K562 (cell line): ENCODE data around the gene PITPNC1. TPM values are rescaled to one million over a fixed set of nuclear protein-coding genes. Genes with fewer than 3 reads are reported as not detected.

Experiments used
- ATAC-seq: fragments of 200-7000 bp; cut with Tn5 transposase; 3 replicates; pipeline ENCODE4 v1.9.1; 2020; ENCODE audit warnings: moderate library complexity
- BruUV-seq: library from RNA; stranded (reverse); fragments of 400-500 nt; replicated peaks from 2 replicates; lab custom pipeline; 2021; lab: Mats Ljungman, UMichigan
- CTCF ChIA-PET: fragments of 300-600 bp; formaldehyde crosslinking; extraction: SDS; loops from one replicate; lab custom pipeline; 2021; ENCODE audit warnings: low intra/inter-chr PET ratio; lab: Yijun Ruan, JAX
- POLR2A ChIA-PET: fragments of 300-600, 350-650 bp; sonication (Branson Sonifier 250); formaldehyde crosslinking; extraction: SDS; loops from one replicate; lab custom pipeline; 2021; ENCODE audit warnings: antibody characterized with exemption, inconsistent platforms; lab: Yijun Ruan, JAX
- DNase-seq, 4 experiments: peaks; one replicate each; pipeline versions ENCODE4 v3.0.0 to v3.0.0-alpha.2; 2011 to 2018; ENCODE audit warnings: low spot score in 3 of 4, mixed read lengths in 3 of 4; ENCODE audit errors: extremely low read depth in 1 of 4
- FAIRE-seq: peaks from 2 replicates; lab custom pipeline; 2011; peaks lifted over from hg19 to GRCh38; lab: Jason Lieb, UNC
- H2AFZ ChIP-seq: 2 replicates; pipeline ENCODE4 v1.6.0; 2011; ENCODE audit warnings: low read depth, low read length, control low read depth, inconsistent platforms
- H3K27ac ChIP-seq: fragments of 200-600 bp; 3 replicates; pipeline ENCODE4 v1.8.0; 2011; ENCODE audit warnings: low read depth, mild to moderate bottlenecking, control low read depth, inconsistent platforms, low read length, moderate library complexity, mixed read lengths; ENCODE audit errors: extremely low read depth
- H3K27me3 ChIP-seq, 2 experiments: fragments of 300-600 bp in 1 of 2; 2 replicates in 1 of 2; 3 replicates in 1 of 2; pipeline versions ENCODE4 v1.6.0 to v1.8.0; 2011; ENCODE audit warnings: inconsistent platforms in 2 of 2, low read length in 2 of 2, mild to moderate bottlenecking in 1 of 2, mixed read lengths in 1 of 2, moderate library complexity in 1 of 2; ENCODE audit not compliant: control insufficient read depth in 2 of 2, insufficient read depth in 2 of 2
- H3K36me3 ChIP-seq: fragments of 300-600 bp; 3 replicates; pipeline ENCODE4 v1.8.0; 2011; ENCODE audit warnings: mild to moderate bottlenecking, low read length, inconsistent platforms; ENCODE audit not compliant: control insufficient read depth, insufficient read depth
- H3K4me1 ChIP-seq, 2 experiments: fragments of 200-600 bp in 1 of 2; replicated peaks in 1 of 2; 2 replicates in 1 of 2; 3 replicates in 1 of 2; pipeline versions ENCODE4 v1.5.1 to v1.8.0; 2011; ENCODE audit warnings: inconsistent platforms in 2 of 2, low read length in 2 of 2, mild to moderate bottlenecking in 1 of 2, mixed read lengths in 1 of 2, moderate library complexity in 1 of 2; ENCODE audit not compliant: control insufficient read depth in 2 of 2, insufficient read depth in 2 of 2
- H3K4me2 ChIP-seq: 2 replicates; pipeline ENCODE4 v1.6.1; 2011; ENCODE audit warnings: low read length, control low read depth, inconsistent platforms, mixed read lengths; ENCODE audit not compliant: insufficient read depth
- H3K4me3 ChIP-seq: fragments of 200-600 bp; sonication (generic), shearing (Covaris generic); 2 replicates; pipeline ENCODE4 v1.5.1; 2016; ENCODE audit warnings: control low read depth, inconsistent platforms
- H3K79me2 ChIP-seq: fragments of 200-600 bp; 3 replicates; pipeline ENCODE4 v1.8.0; 2011; ENCODE audit warnings: low read length, inconsistent platforms; ENCODE audit not compliant: control insufficient read depth, insufficient read depth
- H3K9ac ChIP-seq, 2 experiments: 2 replicates each; pipeline versions ENCODE4 v1.6.0 to v1.6.1; 2011; ENCODE audit warnings: low read depth in 2 of 2, low read length in 2 of 2, control low read depth in 1 of 2, inconsistent platforms in 1 of 2, mild to moderate bottlenecking in 1 of 2, mixed read lengths in 1 of 2; ENCODE audit not compliant: insufficient read depth in 1 of 2
- H3K9me1 ChIP-seq: one replicate; pipeline ENCODE4 v1.6.0; 2011; ENCODE audit warnings: inconsistent platforms, mild to moderate bottlenecking, low read length, moderate library complexity; ENCODE audit not compliant: control insufficient read depth, insufficient read depth
- H3K9me3 ChIP-seq: replicated peaks from 2 replicates; pipeline ENCODE4 v1.5.1; 2011; ENCODE audit warnings: low read depth, low read length, inconsistent platforms; ENCODE audit not compliant: control insufficient read depth, insufficient read depth
- H4K20me1 ChIP-seq: replicated peaks from 2 replicates; pipeline ENCODE4 v1.6.1; 2011; ENCODE audit warnings: low read length, inconsistent platforms, mixed read lengths; ENCODE audit not compliant: control insufficient read depth, insufficient read depth
- CREBBP ChIP-seq: IDR thresholded peaks from one replicate; pipeline ENCODE4 v1.6.1; 2012; ENCODE audit warnings: low read depth, mild to moderate bottlenecking, control low read depth, inconsistent platforms, low read length
- ELF1 ChIP-seq: fragments of 200-800 bp; sonication (Bioruptor generic); IDR thresholded peaks from 2 replicates; pipeline ENCODE4 v1.6.1; 2016; ENCODE audit warnings: missing genetic modification characterization, missing compliant biosample characterization
- EWSR1 ChIP-seq: fragments of 450-650 bp; IDR thresholded peaks from 2 replicates; pipeline ENCODE4 v1.6.1; 2018; ENCODE audit warnings: borderline replicate concordance, mild to moderate bottlenecking, low read depth, moderate library complexity; ENCODE audit not compliant: partially characterized antibody
- FOXA3 ChIP-seq, 2 experiments: fragments of 450-650 bp in 1 of 2; sonication (generic) in 1 of 2; formaldehyde crosslinking; IDR thresholded peaks in 1 of 2; conservative IDR thresholded peaks in 1 of 2; 2 replicates each; pipeline versions ENCODE4 v1.4.0 to v1.8.0; 2020 to 2022; ENCODE audit warnings: mild to moderate bottlenecking in 2 of 2, missing genetic modification reagents in 1 of 2
- MAFF ChIP-seq: IDR thresholded peaks from 2 replicates; pipeline ENCODE4 v1.6.1; 2012; ENCODE audit warnings: low read length, improper control_type of control experiment
- PPARD ChIP-seq: fragments of 250-450 bp; sonication (Bioruptor Pico); IDR thresholded peaks from 2 replicates; pipeline ENCODE4 v1.8.0; 2022; ENCODE audit warnings: inconsistent platforms, mild to moderate bottlenecking, moderate library complexity
- PTRF ChIP-seq: fragments of 450-650 bp; IDR thresholded peaks from 2 replicates; pipeline ENCODE4 v1.6.1; 2016; ENCODE audit warnings: mild to moderate bottlenecking, missing genetic modification characterization, missing compliant biosample characterization
- SMARCB1 ChIP-seq: IDR thresholded peaks from 2 replicates; pipeline ENCODE4 v1.6.1; 2011; ENCODE audit warnings: improper control_type of control experiment, low read depth; ENCODE audit not compliant: insufficient read length
- WHSC1 ChIP-seq: IDR thresholded peaks from one replicate; pipeline ENCODE4 v1.6.1; 2012; ENCODE audit warnings: low read length, control low read depth, inconsistent platforms
- ZNF699 ChIP-seq: fragments of 250-450 bp; sonication (Bioruptor Pico); IDR thresholded peaks from 2 replicates; pipeline ENCODE4 v1.8.0; 2021; ENCODE audit warnings: mild to moderate bottlenecking, moderate library complexity; ENCODE audit not compliant: insufficient replicate concordance
- WGBS: fragments of 100-300 bp; shearing (Covaris generic); methylation state at CpG from one replicate; pipeline ENCODE4 v1.1.6; 2016; ENCODE audit warnings: low coverage, mixed read lengths; ENCODE audit not compliant: insufficient coverage; ENCODE audit errors: missing lambda C conversion rate; 5-methylcytosine and 5-hydroxymethylcytosine counted together
- in situ Hi-C: fragments of 300-500 bp; cut with MboI; formaldehyde crosslinking; loops from 4 replicates; pipeline ENCODE4 v1.15.0; 2018; ENCODE audit warnings: inconsistent platforms, mixed read lengths
- intact Hi-C: fragments of 100-400 bp; cut with micrococcal nuclease; formaldehyde crosslinking; loops from 2 replicates; pipeline ENCODE4 v1.14.2; 2022
- polyA plus RNA-seq, 8 experiments: library from polyadenylated mRNA; depleted of rRNA in 4 of 8; stranded (reverse) in 5 of 8; unstranded in 3 of 8; fragments of >200 nt; fragmentation: Nextera tagmentation in 2 of 8; fragmentation: Illumina TruSeq in 1 of 8; extraction: Ambion mirVana in 2 of 8; extraction: Trizol in 1 of 8; gene quantifications; 2 replicates each; pipeline versions ENCODE4 v1.2.1 to v1.2.3, GENCODE V29; 2011 to 2014; ENCODE audit warnings: inconsistent platforms in 1 of 8, missing spikeins in 1 of 8
- total RNA-seq, 7 experiments: library from RNA; depleted of rRNA in 6 of 7; stranded (reverse); fragments of >200 nt in 6 of 7; fragmentation: Illumina TruSeq in 2 of 7; extraction: Trizol in 2 of 7; gene quantifications; 2 replicates each; pipeline versions ENCODE4 v1.2.1 to v1.2.3, GENCODE V29; 2011 to 2021; ENCODE audit warnings: low replicate concordance in 1 of 7
- TF ChIP-seq, protein P1 (sequence below): fragments of 450-650 bp; formaldehyde crosslinking; IDR thresholded peaks from 2 replicates; pipeline ENCODE4 v1.4.0; 2020; ENCODE audit warnings: mild to moderate bottlenecking, mixed read lengths

Gene PITPNC1
- total and polyA plus RNA-seq, 9 of the 15 experiments (the other 6 are each of a cell fraction or from before 2014, with no cell fraction given), result 0.11 to 1.1 (median 0.65) TPM

- intact Hi-C loops (no loop called here), in situ Hi-C loops (no loop called here)
- no peak overlapping the region for H3K27ac ChIP-seq
- TF ChIP-seq EWSR1, result no peak
- TF ChIP-seq CREBBP, result no peak
- TF ChIP-seq ELF1 (tag), result no peak
- TF ChIP-seq, all 486 proteins: peak for 0
- H3K4me3 ChIP-seq, result no peak overlapping the region
- POLR2A ChIA-PET, result interaction anchor here (0.8 to 1.5 kb wide), 3 partner anchors 9 to 53 kb away, joined by 3 to 4 read pairs (median 3); no protein-coding TSS in a partner anchor
- DNase-seq (no peak), FAIRE-seq (no peak), ATAC-seq (no peak)
- H3K9ac ChIP-seq, result no peak overlapping the region
- H3K9me3 ChIP-seq, result no peaks in the 10 kb centered on the region
- H3K36me3 ChIP-seq, result no peaks in the 10 kb centered on the region
- H2AFZ ChIP-seq, result no peak overlapping the region
- CTCF ChIA-PET, result no interaction called here
- H3K27me3 ChIP-seq, result peaks cover 27 to 63% of the 10 kb centered on the region in 2 experiments; a peak in 4 of 5 replicates
- no peaks in the 10 kb centered on the region for H4K20me1 ChIP-seq
- no peaks in the 10 kb centered on the region for H3K4me1 ChIP-seq
- H3K79me2 ChIP-seq, result no peaks in the 10 kb centered on the region
- WGBS, result 0% methylated on average over 10 of the region's 10 CpGs
- no TSS peak for BruUV-seq
- no peaks in the 10 kb centered on the region for H3K9me1 ChIP-seq
- no peak overlapping the region for H3K4me2 ChIP-seq
These were observed 229.4 kb downstream of the PITPNC1 start for GRCh38 chr17:67606471-67606870.

GRCh38 chr17:67606896-67607604, 230.0 kb downstream of the PITPNC1 start:
- POLR2A ChIA-PET, result no interaction called here
- intact Hi-C loops, result no loop called here
- no peak overlapping the region for H3K4me2 ChIP-seq
- H3K27me3 ChIP-seq, result peaks cover 28 to 67% of the 10 kb centered on the region in 2 experiments
- no peaks in the 10 kb centered on the region for H3K9me1 ChIP-seq
- CTCF ChIA-PET, result no interaction called here
- H3K4me1 ChIP-seq, result no peaks in the 10 kb centered on the region
- H4K20me1 ChIP-seq, result no peaks in the 10 kb centered on the region; the same call in 1 of the 2 replicates
- BruUV-seq, result no TSS peak
- TF ChIP-seq FOXA3 (CRISPR knock-in tag; conservative IDR thresholded peaks at IDR 0.05 in 1 of 2, IDR thresholded peaks at IDR 0.05 in 1 of 2) (no peak), MAFF (no peak), SMARCB1 (no peak), PTRF (tag) (no peak), ZNF699 (CRISPR knock-in tag) (no peak), PPARD (CRISPR knock-in tag) (no peak), WHSC1 (no peak)
- TF ChIP-seq, protein P1, sequence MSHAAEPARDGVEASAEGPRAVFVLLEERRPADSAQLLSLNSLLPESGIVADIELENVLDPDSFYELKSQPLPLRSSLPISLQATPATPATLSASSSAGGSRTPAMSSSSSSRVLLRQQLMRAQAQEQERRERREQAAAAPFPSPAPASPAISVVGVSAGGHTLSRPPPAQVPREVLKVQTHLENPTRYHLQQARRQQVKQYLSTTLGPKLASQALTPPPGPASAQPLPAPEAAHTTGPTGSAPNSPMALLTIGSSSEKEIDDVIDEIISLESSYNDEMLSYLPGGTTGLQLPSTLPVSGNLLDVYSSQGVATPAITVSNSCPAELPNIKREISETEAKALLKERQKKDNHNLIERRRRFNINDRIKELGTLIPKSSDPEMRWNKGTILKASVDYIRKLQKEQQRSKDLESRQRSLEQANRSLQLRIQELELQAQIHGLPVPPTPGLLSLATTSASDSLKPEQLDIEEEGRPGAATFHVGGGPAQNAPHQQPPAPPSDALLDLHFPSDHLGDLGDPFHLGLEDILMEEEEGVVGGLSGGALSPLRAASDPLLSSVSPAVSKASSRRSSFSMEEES, result no peak
- TF ChIP-seq, all 486 proteins: peak for 0
- FAIRE-seq (no peak), ATAC-seq (peak; percentile 25; the same call in 1 of the 3 replicates), DNase-seq (no peak)
- Histone ChIP-seq H3K9ac (no peak overlapping the region), H3K36me3 (no peaks in the 10 kb centered on the region), H3K27ac (no peak overlapping the region), H3K4me3 (no peak overlapping the region), H3K79me2 (no peaks in the 10 kb centered on the region), H3K9me3 (no peaks in the 10 kb centered on the region), H2AFZ (no peak overlapping the region)
- in situ Hi-C loops, result no loop called here
- 3% methylated on average over 10 of the region's 10 CpGs for WGBS
